GM23248 (cell line): ENCODE measurements around the gene MTREX. TPM values are rescaled to one million over a fixed set of nuclear protein-coding genes. Genes with fewer than 3 reads are reported as not detected.

Experiments used
- DNase-seq: peaks from one replicate; pipeline ENCODE4 v3.0.0-alpha.2; 2015
- H2AFZ ChIP-seq: fragments of 200-600 bp; sonication (generic); 2 replicates; pipeline ENCODE4 v1.6.1; 2016; ENCODE audit warnings: antibody characterized with exemption
- H3F3A ChIP-seq: fragments of 200-600 bp; sonication (generic); 2 replicates; pipeline ENCODE4 v1.6.1; 2016; ENCODE audit warnings: mild to moderate bottlenecking, antibody characterized with exemption, mixed run types; ENCODE audit not compliant: insufficient read depth
- H3K27ac ChIP-seq: fragments of 200-600 bp; sonication (generic); 2 replicates; pipeline ENCODE4 v1.5.1; 2016; ENCODE audit warnings: mild to moderate bottlenecking
- H3K27me3 ChIP-seq: fragments of 200-600 bp; sonication (generic); replicated peaks from 2 replicates; pipeline ENCODE4 v1.6.1; 2016; ENCODE audit warnings: mild to moderate bottlenecking; ENCODE audit not compliant: insufficient read depth
- H3K36me3 ChIP-seq: fragments of 200-600 bp; sonication (generic); 2 replicates; pipeline ENCODE4 v1.6.1; 2016; ENCODE audit warnings: low read depth, mild to moderate bottlenecking
- H3K4me1 ChIP-seq: fragments of 200-600 bp; sonication (generic); 2 replicates; pipeline ENCODE4 v1.6.1; 2016; ENCODE audit warnings: mild to moderate bottlenecking; ENCODE audit not compliant: insufficient read depth
- H3K4me2 ChIP-seq: fragments of 200-600 bp; sonication (generic); one replicate; pipeline ENCODE4 v1.6.1; 2016; ENCODE audit warnings: mild to moderate bottlenecking; ENCODE audit not compliant: unreplicated experiment
- H3K4me3 ChIP-seq: fragments of 200-600 bp; sonication (generic); 2 replicates; pipeline ENCODE4 v1.5.1; 2016; ENCODE audit warnings: mild to moderate bottlenecking
- H3K79me2 ChIP-seq: fragments of 200-600 bp; sonication (generic); 2 replicates; pipeline ENCODE4 v1.6.1; 2016; ENCODE audit warnings: mild to moderate bottlenecking; ENCODE audit not compliant: insufficient read depth
- H3K9ac ChIP-seq: fragments of 200-600 bp; sonication (generic); 2 replicates; pipeline ENCODE4 v1.6.1; 2016; ENCODE audit warnings: mild to moderate bottlenecking
- H3K9me2 ChIP-seq: fragments of 200-600 bp; sonication (generic); 2 replicates; pipeline ENCODE4 v1.6.1; 2016; ENCODE audit warnings: mixed run types, mild to moderate bottlenecking, moderate library complexity; ENCODE audit not compliant: insufficient read depth
- H3K9me3 ChIP-seq: fragments of 200-600 bp; sonication (generic); one replicate; pipeline ENCODE4 v1.6.1; 2017; ENCODE audit warnings: low read depth
- H4K20me1 ChIP-seq: fragments of 200-600 bp; sonication (generic); 2 replicates; pipeline ENCODE4 v1.6.0; 2016; ENCODE audit not compliant: insufficient read depth
- EZH2 ChIP-seq: fragments of 200-600 bp; sonication (generic); IDR thresholded peaks from 2 replicates; pipeline ENCODE4 v1.6.1; 2018; ENCODE audit warnings: antibody characterized with exemption, mild to moderate bottlenecking; ENCODE audit not compliant: insufficient read depth, poor library complexity, severe bottlenecking
- EZH2phosphoT487 ChIP-seq: fragments of 200-600 bp; sonication (generic); IDR thresholded peaks from 2 replicates; pipeline ENCODE4 v1.6.1; 2018; ENCODE audit warnings: antibody characterized with exemption, moderate library complexity, mild to moderate bottlenecking, low read depth; ENCODE audit not compliant: insufficient read depth
- WGBS, 2 experiments: methylation state at CpG; one replicate each; pipeline ENCODE4 v1.1.6; 2015 to 2017; ENCODE audit warnings: low lambda C conversion rate in 2 of 2, low coverage in 1 of 2; ENCODE audit errors: missing lambda C conversion rate in 2 of 2; 5-methylcytosine and 5-hydroxymethylcytosine counted together
- in situ Hi-C: fragments of 300-500 bp; cut with MboI; formaldehyde crosslinking; loops from 2 replicates; pipeline ENCODE4 v1.15.0; 2020
- polyA plus RNA-seq: library from polyadenylated mRNA; unstranded; fragments of >200 nt; fragmentation: Nextera tagmentation; extraction: Ambion mirVana; gene quantifications from 2 replicates; pipeline ENCODE4 v1.2.1, GENCODE V29; 2016
- total RNA-seq: library from RNA; depleted of rRNA; stranded (reverse); fragments of >200 nt; shearing (Covaris generic); gene quantifications from 2 replicates; pipeline ENCODE4 v1.2.3, GENCODE V29; 2014

The MTREX gene
- total and polyA plus RNA-seq, 2 experiments from 2014 or later, result 26.4 to 41.4 TPM

DNA sequence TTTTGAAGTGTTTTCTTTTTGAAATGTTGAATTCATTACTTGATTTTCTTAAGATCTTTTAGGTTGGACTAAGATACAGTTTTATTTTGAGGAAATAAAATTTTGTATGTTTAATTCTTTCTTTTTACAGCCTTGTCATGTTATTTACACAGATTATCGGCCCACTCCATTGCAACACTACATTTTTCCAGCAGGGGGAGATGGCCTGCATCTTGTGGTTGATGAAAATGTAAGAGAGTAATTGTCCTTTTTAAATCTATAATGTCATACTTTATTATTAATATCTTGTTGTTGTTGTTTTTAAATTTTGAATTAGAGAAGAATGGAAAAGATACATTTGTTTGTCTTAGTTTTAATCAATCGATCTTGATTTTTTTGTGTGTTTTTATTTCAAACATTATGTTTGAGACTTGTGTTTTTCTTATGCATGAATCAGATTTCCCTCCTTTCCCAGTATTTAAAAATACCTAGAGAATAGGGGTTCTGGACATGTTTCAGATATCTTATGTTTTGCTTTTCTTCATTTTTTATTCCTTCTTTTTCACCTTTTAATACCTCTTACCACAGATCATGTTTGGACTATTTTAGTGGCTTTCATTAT, 36.7 kb downstream of the MTREX start:
- Histone ChIP-seq H3K27ac (peak overlapping the region; percentile 29), H3K4me1 (no peaks in the 10 kb centered on the region), H3K9me2 (no peaks in the 10 kb centered on the region), H3K79me2 (peaks cover 24% of the 10 kb centered on the region), H2AFZ (peak overlapping the region; percentile 40; the same call in 1 of the 2 replicates), H3K9ac (0 out of 2 replicates have a peak overlapping the region, but pooled peaks have one; percentile 18), H3K4me2 (no peak overlapping the region), H3K27me3 (no peaks in the 10 kb centered on the region), H3K9me3 (no peaks in the 10 kb centered on the region), H4K20me1 (no peaks in the 10 kb centered on the region), H3K4me3 (no peak overlapping the region), H3K36me3 (peaks cover 54% of the 10 kb centered on the region), H3F3A (peaks cover 11% of the 10 kb centered on the region; the same call in 1 of the 2 replicates)
- in situ Hi-C loops, result loop anchor here (25.0 kb wide), 1 partner anchor 568 kb away; no protein-coding TSS in a partner anchor
- DNase-seq, result peak; percentile 53
- TF ChIP-seq EZH2phosphoT487, result no peak
- no peak for TF ChIP-seq EZH2
- 61 to 65% methylated on average over 2 of the region's 2 CpGs for WGBS, 2 experiments

DNA sequence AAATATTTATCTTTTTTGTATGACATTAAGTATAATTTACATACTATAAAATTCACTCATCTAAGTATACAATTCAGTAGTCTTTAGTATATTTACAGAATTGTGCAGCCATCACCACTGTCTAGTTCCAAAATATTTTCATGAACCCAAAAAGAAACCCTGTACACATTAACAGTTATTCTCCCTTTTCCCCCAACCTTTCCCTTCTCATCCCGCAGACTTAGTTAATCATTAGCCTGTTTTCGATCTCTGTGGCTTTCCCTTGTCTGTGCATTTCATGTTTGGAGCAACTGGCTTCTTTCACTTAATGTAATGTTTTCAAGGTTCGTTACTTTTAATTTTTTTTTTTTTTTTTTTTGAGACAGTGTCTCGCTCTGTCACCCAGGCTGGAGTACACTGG, 37.5 kb downstream of the MTREX start:
- in situ Hi-C loops, result loop anchor here (25.0 kb wide), 1 partner anchor 567 kb away; no protein-coding TSS in a partner anchor
- Histone ChIP-seq H3K36me3 (peaks cover 63% of the 10 kb centered on the region), H3K79me2 (peaks cover 15% of the 10 kb centered on the region), H3F3A (peaks cover 11% of the 10 kb centered on the region; the same call in 1 of the 2 replicates), H3K27me3 (no peaks in the 10 kb centered on the region), H3K4me2 (no peak overlapping the region), H3K9me2 (no peaks in the 10 kb centered on the region), H3K9ac (no peak overlapping the region), H3K4me3 (no peak overlapping the region), H3K27ac (no peak overlapping the region), H3K4me1 (no peaks in the 10 kb centered on the region), H3K9me3 (no peaks in the 10 kb centered on the region), H4K20me1 (no peaks in the 10 kb centered on the region), H2AFZ (no peak overlapping the region)
- TF ChIP-seq EZH2 (no peak), EZH2phosphoT487 (no peak)
- DNase-seq, result no peak
- WGBS, 2 experiments, result 97 to 98% methylated on average over 4 of the region's 4 CpGs

DNA sequence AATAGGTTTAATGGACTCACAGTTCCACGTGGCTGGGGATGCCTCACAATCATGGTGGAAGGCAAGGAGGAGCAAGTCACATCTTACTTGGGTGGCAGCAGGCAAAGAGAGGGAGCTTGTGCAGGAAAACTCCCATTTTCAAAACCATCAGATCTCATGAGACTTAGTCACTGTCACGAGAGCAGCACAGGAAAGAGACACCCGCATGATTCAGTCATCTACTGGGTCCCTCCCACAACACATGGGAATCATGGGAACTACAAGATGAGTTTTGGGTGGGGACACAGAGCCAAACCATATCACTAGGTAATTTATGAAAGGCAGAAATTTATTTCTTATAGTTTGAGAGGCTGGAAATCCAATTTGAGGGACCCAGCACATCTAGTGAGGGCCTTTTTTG, 40.0 kb downstream of the MTREX start:
- WGBS, 2 experiments, result 94% methylated on average over 3 of the region's 3 CpGs
- no peak overlapping the region for H3K9ac ChIP-seq
- TF ChIP-seq EZH2phosphoT487 (no peak), EZH2 (no peak)
- H3K9me2 ChIP-seq, result no peaks in the 10 kb centered on the region
- no peaks in the 10 kb centered on the region for H3K9me3 ChIP-seq
- no peak overlapping the region for H3K4me2 ChIP-seq
- H4K20me1 ChIP-seq, result no peaks in the 10 kb centered on the region
- H3K36me3 ChIP-seq, result peaks cover 65% of the 10 kb centered on the region
- H3K27me3 ChIP-seq, result no peaks in the 10 kb centered on the region
- peak; percentile 20 for DNase-seq
- no peaks in the 10 kb centered on the region; the same call in 1 of the 2 replicates for H3K79me2 ChIP-seq
- in situ Hi-C loops, result loop anchor here (25.0 kb wide), 1 partner anchor 565 kb away; no protein-coding TSS in a partner anchor
- H2AFZ ChIP-seq, result no peak overlapping the region
- no peak overlapping the region for H3K27ac ChIP-seq
- H3K4me1 ChIP-seq, result no peaks in the 10 kb centered on the region
- peaks cover 11% of the 10 kb centered on the region; the same call in 1 of the 2 replicates for H3F3A ChIP-seq
- H3K4me3 ChIP-seq, result no peak overlapping the region

DNA sequence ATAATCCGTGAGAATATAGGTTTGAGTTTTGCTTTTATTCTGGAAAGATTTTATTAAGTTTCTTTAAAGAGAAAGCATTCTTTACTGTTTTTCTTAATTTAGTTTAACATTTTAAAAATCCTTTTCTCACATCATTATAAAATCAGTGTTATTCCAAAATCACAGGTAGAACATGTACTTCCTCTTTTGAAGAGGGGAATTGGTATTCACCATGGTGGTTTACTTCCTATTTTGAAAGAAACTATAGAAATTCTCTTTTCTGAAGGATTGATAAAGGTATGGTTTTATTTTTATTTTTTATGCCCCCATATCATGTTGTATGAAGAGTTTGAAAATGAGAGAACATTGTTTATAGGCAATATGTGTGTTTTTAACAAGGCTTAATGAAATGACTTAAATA, 43.0 kb downstream of the MTREX start:
- Histone ChIP-seq H3K4me3 (no peak overlapping the region), H3K9me3 (no peaks in the 10 kb centered on the region), H3F3A (no peaks in the 10 kb centered on the region), H3K4me2 (no peak overlapping the region), H3K9ac (no peak overlapping the region), H3K36me3 (peaks cover 67% of the 10 kb centered on the region), H4K20me1 (no peaks in the 10 kb centered on the region), H3K9me2 (no peaks in the 10 kb centered on the region), H3K79me2 (no peaks in the 10 kb centered on the region; the same call in 1 of the 2 replicates), H3K4me1 (no peaks in the 10 kb centered on the region), H2AFZ (no peak overlapping the region), H3K27me3 (no peaks in the 10 kb centered on the region), H3K27ac (no peak overlapping the region)
- no peak for DNase-seq
- WGBS, 2 experiments, result 100% methylated on average over 1 of the region's 1 CpG
- in situ Hi-C loops, result no loop called here
- no peak for TF ChIP-seq EZH2phosphoT487
- TF ChIP-seq EZH2, result no peak
